HG03354 (cell line): Measurements from ENCODE around the gene UBE2S.

Source experiments
- ATAC-seq: cut with Tn5 transposase; IDR thresholded peaks from one replicate; pipeline ENCODE4 v1.9.1; 2021; ENCODE audit warnings: mild to moderate bottlenecking; ENCODE audit not compliant: unreplicated experiment, poor library complexity, severe bottlenecking

The UBE2S gene

DNA sequence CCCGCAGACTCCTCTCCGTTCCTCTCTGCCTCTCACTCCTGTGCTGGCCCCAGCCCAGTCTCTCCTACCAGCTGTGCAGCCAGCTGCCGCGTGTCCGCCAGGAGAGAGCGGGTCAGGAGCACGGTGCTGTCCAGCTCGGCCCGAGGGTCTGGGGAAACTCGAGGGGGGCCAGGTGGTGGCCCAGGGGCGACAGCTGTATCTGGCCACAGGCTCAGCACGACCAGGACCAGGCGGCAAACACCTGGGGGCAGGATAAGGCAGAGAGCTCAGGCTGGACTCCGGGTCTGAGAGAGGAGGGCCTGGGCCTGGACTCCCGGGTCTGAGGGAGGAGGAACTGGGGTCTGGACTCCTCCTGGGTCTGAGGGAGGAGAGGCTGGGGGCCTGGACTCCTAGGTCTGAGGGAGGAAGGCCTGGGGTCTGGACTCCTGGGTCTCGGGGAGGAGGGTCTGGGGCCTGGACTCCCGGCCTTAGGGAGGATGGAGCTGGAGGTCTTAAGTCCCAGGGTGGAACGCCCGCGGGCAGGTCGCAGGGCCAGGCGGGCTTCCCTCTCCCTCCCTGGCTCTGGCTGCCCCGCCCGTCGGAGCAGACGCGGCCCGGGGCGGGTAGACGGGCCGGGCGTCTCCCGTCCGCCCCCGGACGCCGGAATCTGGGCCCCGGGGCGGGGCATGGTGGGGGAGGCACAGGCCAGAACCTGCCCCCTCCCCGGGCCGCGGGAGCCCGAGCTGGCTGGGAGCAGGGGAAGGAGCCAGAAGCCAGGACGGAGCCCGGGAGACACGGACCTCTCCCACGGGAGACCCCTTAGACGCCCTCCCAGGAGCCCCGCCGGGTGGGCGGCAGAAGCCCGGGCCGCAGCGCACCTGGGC is 38.7 kb downstream of the UBE2S start:
- ATAC-seq, result no peak

DNA sequence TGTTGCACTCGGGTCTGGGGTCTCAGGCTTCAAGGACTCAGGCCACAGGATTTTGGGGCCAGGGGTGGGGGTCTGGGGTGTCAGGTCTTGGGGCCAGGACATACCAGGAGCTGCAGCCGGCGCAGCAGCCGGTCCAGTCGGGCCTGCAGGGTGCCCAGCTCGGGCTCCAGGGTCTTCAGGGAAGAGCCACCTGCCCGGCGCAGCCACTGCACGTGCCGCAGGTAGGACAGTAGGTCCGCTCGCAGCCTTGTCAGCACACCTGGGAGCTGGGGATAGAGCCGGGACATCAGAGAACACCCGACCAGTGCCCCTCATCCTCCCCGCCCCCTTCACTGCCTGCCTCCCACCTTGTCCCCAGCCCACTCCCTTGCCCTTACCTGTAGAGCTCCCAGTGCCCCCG is 39.5 kb downstream of the UBE2S start:
- no peak for ATAC-seq

GRCh38 chr19:55366790-55367189 is 40.8 kb downstream of the UBE2S start:
- ATAC-seq, result no peak

GRCh38 chr19:55365964-55366363 is 41.6 kb downstream of the UBE2S start:
- ATAC-seq, result no peak

GRCh38 chr19:55365245-55365644 is 42.3 kb downstream of the UBE2S start:
- no peak for ATAC-seq

GRCh38 chr19:55362990-55363716 is 44.4 kb downstream of the UBE2S start, which contains the start of gene GARIN5B:
Gene GARIN5B, minus strand, starts transcription at chr19:55363260. Its CDS starts 194 bp downstream, at chr19:55363066.
- ATAC-seq, result no peak

- no peak for ATAC-seq
Observed at GRCh38 chr19:55362174-55362989, 45.2 kb downstream of the UBE2S start.

GRCh38 chr19:55360902-55361301 is 46.7 kb downstream of the UBE2S start:
- no peak for ATAC-seq

DNA sequence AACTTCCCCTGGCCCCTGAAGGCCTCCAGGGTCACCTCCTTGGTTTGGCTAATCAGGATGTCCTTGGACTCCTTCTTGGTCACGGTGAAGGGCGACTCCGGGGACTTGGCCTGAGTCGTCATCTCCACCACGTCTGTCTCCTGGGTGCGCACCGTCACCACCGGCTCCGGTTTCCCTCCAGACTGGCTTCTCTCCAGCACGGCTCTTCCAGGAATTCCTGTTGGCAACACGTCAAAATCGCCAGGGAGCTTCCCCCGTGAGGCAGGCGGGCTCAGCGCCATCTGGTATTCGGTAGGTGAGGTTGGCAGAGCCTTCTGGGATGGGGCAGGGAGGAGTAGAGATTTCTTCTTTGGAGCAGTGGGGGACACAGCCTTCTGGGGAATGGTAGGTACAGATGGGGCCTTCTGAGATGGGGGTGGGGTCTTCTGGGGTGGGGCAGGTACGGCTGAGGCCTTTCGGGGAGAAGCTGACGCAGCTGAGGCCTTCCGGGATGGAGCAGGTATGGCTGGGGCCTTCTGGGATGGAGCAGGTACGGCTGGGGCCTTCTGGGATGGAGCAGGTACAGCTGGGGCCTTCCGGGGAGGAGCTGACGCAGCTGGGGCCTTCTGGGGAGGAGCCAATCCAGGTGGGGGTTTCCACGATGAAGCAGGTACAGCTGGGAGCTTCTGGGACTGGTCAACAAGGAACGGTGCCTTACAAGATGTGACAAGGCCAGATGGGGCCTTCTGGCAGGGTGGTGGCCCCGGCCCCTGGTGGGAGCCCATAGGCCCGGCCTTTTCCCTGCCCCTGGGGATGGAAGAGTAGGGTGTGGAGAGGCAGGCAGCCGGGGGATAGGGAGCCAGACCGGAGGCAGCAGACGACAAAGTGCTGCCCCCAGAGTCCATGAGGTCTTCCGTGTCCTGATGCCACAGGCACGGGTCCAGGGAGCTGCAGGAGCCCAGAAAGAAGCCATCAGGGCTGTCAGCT is 48.4 kb downstream of the UBE2S start:
- ATAC-seq, result no peak

DNA sequence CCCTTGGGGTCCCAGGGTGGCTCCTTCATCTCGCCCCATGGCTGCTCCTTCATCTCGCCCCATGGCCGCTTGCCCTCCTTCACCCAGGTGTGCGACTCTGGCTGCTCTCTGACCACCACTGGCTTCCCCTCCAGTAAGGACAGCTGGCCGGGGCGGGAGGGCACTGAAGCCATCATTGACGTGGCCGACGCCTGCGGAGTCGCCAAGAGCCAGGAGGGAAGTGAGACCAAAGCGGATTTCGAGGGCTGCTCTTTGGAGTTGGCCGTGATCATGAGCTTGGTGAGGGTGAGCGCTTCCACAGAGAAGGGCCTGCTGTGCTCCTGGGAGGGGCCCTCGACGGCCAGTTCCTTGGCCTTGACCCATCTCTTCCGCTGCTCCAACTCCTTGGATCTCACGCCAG is 49.1 kb downstream of the UBE2S start:
- no peak for ATAC-seq

- no peak for ATAC-seq
Observed at GRCh38 chr19:55355213-55355821, 52.3 kb downstream of the UBE2S start.

- no peak for ATAC-seq
Observed at GRCh38 chr19:55354698-55355212, 52.8 kb downstream of the UBE2S start, which contains the start of gene COX6B2. Gene COX6B2, minus strand, starts transcription at chr19:55354719. Its CDS starts 198 bp downstream, at chr19:55354521.

DNA sequence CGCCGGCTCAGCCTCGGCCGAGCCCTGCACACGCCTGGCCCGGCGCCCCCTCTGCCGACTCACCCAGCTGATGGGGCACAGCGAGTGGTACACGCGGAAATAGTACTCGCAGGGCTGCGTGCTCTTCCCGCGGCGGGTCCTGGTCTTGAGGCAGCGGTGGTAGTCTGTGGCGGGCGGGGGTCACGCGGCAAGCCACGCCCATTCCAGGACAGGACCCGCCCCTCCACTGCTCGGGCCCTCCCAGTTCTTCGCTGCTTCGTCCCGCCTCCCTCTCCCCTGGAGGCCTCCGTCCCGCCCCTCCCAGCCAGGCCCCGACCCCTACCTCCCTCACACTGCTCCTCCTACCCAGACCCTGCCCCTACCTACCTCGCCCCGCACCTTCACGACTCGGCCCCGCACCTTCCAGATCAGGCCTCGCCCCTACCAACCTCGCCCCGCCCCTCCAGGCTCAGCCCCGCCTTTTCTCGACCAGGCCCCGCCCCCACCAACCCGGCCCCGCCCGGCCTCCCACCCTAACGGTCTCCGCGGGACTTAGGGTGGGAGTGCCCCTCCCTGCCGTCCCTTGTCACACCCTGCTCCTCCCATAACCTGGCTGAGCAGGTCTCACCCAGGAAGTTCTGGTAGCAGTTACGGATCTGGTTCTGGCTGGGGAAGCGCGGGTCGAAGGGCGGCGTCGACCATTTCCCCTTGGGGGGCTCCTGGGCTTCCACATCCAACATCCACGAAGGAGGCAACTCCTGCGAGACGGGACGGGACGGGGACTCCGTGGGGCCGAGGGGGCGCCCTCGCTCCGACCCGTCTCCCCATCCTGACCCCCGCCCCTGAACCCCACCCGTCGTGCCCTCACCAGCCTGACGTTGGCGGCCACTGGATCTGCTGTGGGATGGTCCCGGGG is 53.5 kb downstream of the UBE2S start:
- no peak for ATAC-seq

- no peak for ATAC-seq
Observed at GRCh38 chr19:55353356-55353802, 54.2 kb downstream of the UBE2S start.

- ATAC-seq, result no peak
Observed at GRCh38 chr19:55352549-55353145, 54.9 kb downstream of the UBE2S start.

DNA sequence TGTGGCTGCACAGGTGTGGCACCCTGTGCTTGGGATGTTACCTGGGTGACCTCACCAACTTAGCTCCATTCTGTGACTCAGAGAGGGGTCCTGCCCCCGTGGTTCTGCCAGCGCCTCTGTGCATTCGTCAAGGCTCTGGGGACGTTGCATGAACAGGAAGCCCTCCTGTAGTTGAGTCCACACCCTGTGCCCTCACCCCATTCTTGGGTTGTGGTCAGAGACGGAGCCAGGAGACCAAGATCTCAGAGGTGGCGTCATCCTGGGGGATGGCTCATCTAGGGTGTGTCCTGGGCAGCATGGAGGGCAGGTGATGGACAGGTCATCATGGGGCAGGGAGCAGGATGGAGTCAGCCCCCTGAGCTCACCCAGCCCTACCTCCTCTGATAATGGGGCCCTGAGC is 55.5 kb downstream of the UBE2S start:
- ATAC-seq, result no peak
